Stomach (tissue), 9 donors: ENCODE data around the gene XYLT1. TPM values are rescaled to one million over a fixed set of nuclear protein-coding genes. Genes with fewer than 3 reads are reported as not detected.

Experiments used
- DNase-seq, 2 donors: peaks; one replicate each; pipeline versions ENCODE4 v3.0.0 to v3.0.0-alpha.2; 2013 to 2019
- H3K27ac ChIP-seq, 5 donors: fragments of 200-600 bp in 4 of 5; sonication (generic) in 4 of 5; one replicate each; pipeline ENCODE4 v1.5.1; 2013 to 2019; ENCODE audit warnings: mild to moderate bottlenecking in 1 of 5, moderate library complexity in 1 of 5
- H3K27me3 ChIP-seq, 3 donors: fragments of 200-600 bp; sonication (generic); one replicate each; pipeline ENCODE4 v1.5.1; 2017 to 2019; ENCODE audit warnings: mixed run types in 1 of 3
- H3K36me3 ChIP-seq, 4 donors: fragments of 200-600 bp; sonication (generic); 1 replicate in 3 of 4; 2 replicates in 1 of 4; pipeline ENCODE4 v1.5.1; 2016 to 2019
- H3K4me1 ChIP-seq, 4 donors: fragments of 200-600 bp; sonication (generic); one replicate each; pipeline ENCODE4 v1.5.1; 2016 to 2019
- H3K4me3 ChIP-seq, 4 donors: fragments of 200-600 bp; sonication (generic) in 3 of 4; one replicate each; pipeline ENCODE4 v1.5.1; 2016 to 2019; ENCODE audit warnings: mild to moderate bottlenecking in 1 of 4
- H3K9me3 ChIP-seq, 4 donors: fragments of 200-600 bp; sonication (generic); one replicate each; pipeline ENCODE4 v1.5.1; 2016 to 2019
- CTCF ChIP-seq, 7 experiments: fragments of 450-650 bp in 4 of 7; fragments of 200-600 bp in 3 of 7; sonication (generic) in 3 of 7; IDR thresholded peaks; one replicate each; pipeline ENCODE4 v1.5.1; 2016 to 2019; ENCODE audit warnings: antibody characterized with exemption in 7 of 7, control low read depth in 2 of 7, mild to moderate bottlenecking in 1 of 7
- EP300 ChIP-seq: sonication (generic); formaldehyde crosslinking; IDR thresholded peaks from one replicate; pipeline ENCODE4 v1.6.1; 2017; ENCODE audit warnings: antibody characterized with exemption
- POLR2A ChIP-seq, 4 donors: fragments of 450-650 bp; IDR thresholded peaks; one replicate each; pipeline ENCODE4 v1.6.1; 2016; ENCODE audit warnings: antibody characterized with exemption in 4 of 4, control low read depth in 2 of 4, mild to moderate bottlenecking in 1 of 4, moderate library complexity in 1 of 4
- POLR2AphosphoS5 ChIP-seq, 3 donors: sonication (generic); formaldehyde crosslinking; IDR thresholded peaks; one replicate each; pipeline ENCODE4 v1.6.1; 2016; ENCODE audit warnings: antibody characterized with exemption in 3 of 3
- WGBS, 5 donors: extraction: QIAGEN DNeasy Blood & Tissue Kit in 3 of 5; methylation state at CpG; one replicate each; pipeline versions ENCODE4 v1.1.5 to v1.1.7; 2013 to 2018; 5-methylcytosine and 5-hydroxymethylcytosine counted together
- intact Hi-C: fragments of 100-400 bp; cut with DNase I; formaldehyde crosslinking; loops from one replicate; pipeline ENCODE4 v1.15.1; 2023; ENCODE audit warnings: low total_unique reads
- polyA plus RNA-seq, 3 donors: library from polyadenylated mRNA; stranded (reverse); fragments of 200-250 nt; gene quantifications; one replicate each; pipeline ENCODE4 v1.2.3, GENCODE V29; 2013
- total RNA-seq, 5 donors: library from RNA; depleted of rRNA; stranded (reverse); fragments of >200 nt; gene quantifications; one replicate each; pipeline versions ENCODE4 v1.1.0 to v1.2.3, GENCODE V29; 2014 to 2016
- donor health status: healthy with polysubstance abuse.
- donor health status: Bipolar disorder and iron deficiency.
- donor health status: healthy.

The XYLT1 gene
- total and polyA plus RNA-seq, 8 donors: 0.87 to 59.5 (median 9.5) TPM

- TF ChIP-seq CTCF (IDR thresholded peaks at IDR 0.05) (no peak), EP300 (no peak), POLR2AphosphoS5 (IDR thresholded peaks at IDR 0.05) (no peak), POLR2A (IDR thresholded peaks at IDR 0.05) (no peak)
- 92 to 100% (median 95%) methylated on average over 6 of the region's 6 CpGs for WGBS, 5 donors
- no peaks in the 10 kb centered on the region for H3K27me3 ChIP-seq
- H3K9me3 ChIP-seq: no peaks in the 10 kb centered on the region
- no peak for DNase-seq
- H3K4me1 ChIP-seq: peaks cover 6 to 23% (median 13%) of the 10 kb centered on the region in 4 donors
- no peaks in the 10 kb centered on the region for H3K36me3 ChIP-seq
- H3K4me3 ChIP-seq: no peak overlapping the region
- no peak overlapping the region for H3K27ac ChIP-seq
- intact Hi-C loops: no loop called here
These were observed 241.6 kb downstream of the XYLT1 start for GRCh38 chr16:17229131-17229530.

- no peak for TF ChIP-seq CTCF (IDR thresholded peaks at IDR 0.05)
- H3K4me1 ChIP-seq: peaks cover 6 to 25% (median 14%) of the 10 kb centered on the region in 4 donors
- H3K27ac ChIP-seq: no peak overlapping the region
- 100% methylated on average over 1 of the region's 1 CpG for WGBS, 5 donors
- H3K36me3 ChIP-seq: no peaks in the 10 kb centered on the region
- no peak overlapping the region for H3K4me3 ChIP-seq
- intact Hi-C loops: no loop called here
- H3K9me3 ChIP-seq: no peaks in the 10 kb centered on the region
- no peak for DNase-seq
- H3K27me3 ChIP-seq: no peaks in the 10 kb centered on the region
These were observed 242.1 kb downstream of the XYLT1 start for GRCh38 chr16:17228708-17229055.

GRCh38 chr16:17228048-17228707 lies 242.6 kb downstream of the XYLT1 start:
- 90 to 93% (median 91%) methylated on average over 7 of the region's 7 CpGs for WGBS, 5 donors
- H3K9me3 ChIP-seq: no peaks in the 10 kb centered on the region
- H3K4me3 ChIP-seq: no peak overlapping the region
- no peak overlapping the region for H3K27ac ChIP-seq
- H3K36me3 ChIP-seq: no peaks in the 10 kb centered on the region
- peaks cover 6 to 25% (median 15%) of the 10 kb centered on the region in 4 donors for H3K4me1 ChIP-seq
- no peak for DNase-seq
- intact Hi-C loops: no loop called here
- no peaks in the 10 kb centered on the region for H3K27me3 ChIP-seq
- TF ChIP-seq POLR2A (IDR thresholded peaks at IDR 0.05) (no peak), CTCF (IDR thresholded peaks at IDR 0.05) (no peak), EP300 (no peak), POLR2AphosphoS5 (IDR thresholded peaks at IDR 0.05) (no peak)

- H3K36me3 ChIP-seq: no peaks in the 10 kb centered on the region
- H3K9me3 ChIP-seq: no peaks in the 10 kb centered on the region
- peaks cover 6 to 25% (median 16%) of the 10 kb centered on the region in 4 donors for H3K4me1 ChIP-seq
- no peak overlapping the region for H3K4me3 ChIP-seq
- TF ChIP-seq POLR2A (IDR thresholded peaks at IDR 0.05) (no peak), CTCF (IDR thresholded peaks at IDR 0.05) (no peak), EP300 (no peak), POLR2AphosphoS5 (IDR thresholded peaks at IDR 0.05) (no peak)
- no peak for DNase-seq
- intact Hi-C loops: no loop called here
- 53 to 69% (median 62%) methylated on average over 2 of the region's 2 CpGs for WGBS, 5 donors
- no peak overlapping the region for H3K27ac ChIP-seq
- no peaks in the 10 kb centered on the region for H3K27me3 ChIP-seq
These were observed 243.5 kb downstream of the XYLT1 start for GRCh38 chr16:17227278-17227677.
